Lower lobe of right lung (tissue), 2 donors: ENCODE measurements around the gene ALOX12B. TPM values are rescaled to one million over a fixed set of nuclear protein-coding genes. Genes with fewer than 3 reads are reported as not detected.

ENCODE experiments used
- ATAC-seq, 2 donors: fragments of 200-7000 bp; cut with Tn5 transposase; one replicate each; pipeline ENCODE4 v1.9.1; 2020 to 2022; ENCODE audit warnings: mild to moderate bottlenecking in 2 of 2, moderate library complexity in 2 of 2
- DNase-seq: peaks from one replicate; pipeline ENCODE4 v3.0.0-alpha.2; 2020
- H3K27ac ChIP-seq: fragments of 200-600 bp; one replicate; pipeline ENCODE4 v1.8.0; 2022
- H3K27me3 ChIP-seq: fragments of 200-600 bp; one replicate; pipeline ENCODE4 v1.8.0; 2022; ENCODE audit warnings: low read depth
- H3K36me3 ChIP-seq: fragments of 200-600 bp; one replicate; pipeline ENCODE4 v1.8.0; 2022; ENCODE audit warnings: mild to moderate bottlenecking
- H3K4me1 ChIP-seq: fragments of 200-600 bp; one replicate; pipeline ENCODE4 v1.8.0; 2022
- H3K4me3 ChIP-seq: fragments of 200-600 bp; one replicate; pipeline ENCODE4 v1.8.0; 2022; ENCODE audit warnings: mild to moderate bottlenecking
- H3K9me3 ChIP-seq: fragments of 200-600 bp; one replicate; pipeline ENCODE4 v1.8.0; 2022
- CTCF ChIP-seq: fragments of 200-600 bp; IDR thresholded peaks from one replicate; pipeline ENCODE4 v1.8.0; 2022; ENCODE audit warnings: antibody characterized with exemption, mild to moderate bottlenecking
- intact Hi-C: fragments of 100-400 bp; cut with DNase I; formaldehyde crosslinking; loops from one replicate; pipeline ENCODE4 v1.11.0; 2022
- total RNA-seq: library from RNA; stranded (reverse); fragmentation: NEBNext Ultra II Directional; extraction: Animal tissue kit (Norgen Biotek cat#: 25700); gene quantifications from one replicate; pipeline ENCODE4 v1.2.1, GENCODE V29; 2021
- donor health status: DM: no; HTN: yes; CAD: no; lungs with severe emphysema.

The ALOX12B gene
- total RNA-seq, 1 donor from 2014 or later, result not detected

GRCh38 chr17:8126491-8127066 lies 39.1 kb upstream of the ALOX12B start:
- DNase-seq, result no peak
- peaks cover 49% of the 10 kb centered on the region for H3K27me3 ChIP-seq
- H3K27ac ChIP-seq, result no peak overlapping the region
- intact Hi-C loops, result no loop called here
- peak overlapping the region; percentile 74 for H3K4me3 ChIP-seq
- peaks cover 58% of the 10 kb centered on the region for H3K4me1 ChIP-seq
- H3K9me3 ChIP-seq, result no peaks in the 10 kb centered on the region
- peak; percentile 62 to 69 for ATAC-seq
- no peak for TF ChIP-seq CTCF
- no peaks in the 10 kb centered on the region for H3K36me3 ChIP-seq

- intact Hi-C loops, result no loop called here
- peak in 1 of 2 donors; percentile 1 for ATAC-seq
- H3K36me3 ChIP-seq, result no peaks in the 10 kb centered on the region
- peaks cover 63% of the 10 kb centered on the region for H3K4me1 ChIP-seq
- TF ChIP-seq CTCF, result no peak
- H3K9me3 ChIP-seq, result no peaks in the 10 kb centered on the region
- H3K27ac ChIP-seq, result no peak overlapping the region
- no peak for DNase-seq
- peaks cover 54% of the 10 kb centered on the region for H3K27me3 ChIP-seq
- peak overlapping the region; percentile 74 for H3K4me3 ChIP-seq
These were observed 38.5 kb upstream of the ALOX12B start for GRCh38 chr17:8125947-8126490.

GRCh38 chr17:8125154-8125946 lies 37.8 kb upstream of the ALOX12B start:
- Histone ChIP-seq H3K4me3 (peak overlapping the region; percentile 74), H3K4me1 (peaks cover 70% of the 10 kb centered on the region), H3K27ac (no peak overlapping the region), H3K36me3 (no peaks in the 10 kb centered on the region), H3K9me3 (no peaks in the 10 kb centered on the region), H3K27me3 (peaks cover 56% of the 10 kb centered on the region)
- TF ChIP-seq CTCF, result no peak
- intact Hi-C loops, result no loop called here
- peak; percentile 64 to 70 for ATAC-seq
- no peak for DNase-seq

GRCh38 chr17:8124350-8125153 lies 37.0 kb upstream of the ALOX12B start:
- H3K27ac ChIP-seq, result no peak overlapping the region
- no peaks in the 10 kb centered on the region for H3K9me3 ChIP-seq
- ATAC-seq (no peak), DNase-seq (no peak)
- TF ChIP-seq CTCF, result no peak
- intact Hi-C loops, result no loop called here
- peaks cover 56% of the 10 kb centered on the region for H3K27me3 ChIP-seq
- H3K36me3 ChIP-seq, result no peaks in the 10 kb centered on the region
- H3K4me1 ChIP-seq, result peaks cover 76% of the 10 kb centered on the region
- H3K4me3 ChIP-seq, result peak overlapping the region; percentile 74

- no peak for ATAC-seq
- Histone ChIP-seq H3K27me3 (peaks cover 52% of the 10 kb centered on the region), H3K4me1 (peaks cover 76% of the 10 kb centered on the region), H3K27ac (no peak within 1 kb of the TSS), H3K4me3 (peak within 1 kb of the TSS; percentile 74), H3K9me3 (no peaks in the 10 kb centered on the region), H3K36me3 (no peaks in the 10 kb centered on the region)
- TF ChIP-seq CTCF, result no peak
- intact Hi-C loops, result no loop called here
- no peak for DNase-seq
These were observed 36.3 kb upstream of the ALOX12B start, which contains the start of gene HES7 for GRCh38 chr17:8123695-8124349. HES7 (minus strand) TSS chr17:8124106; CDS start chr17:8124084, 22 bp downstream.
